Measurements from ENCODE around the gene PALLD.

PALLD gene

GRCh38 chr4:168841000-168841671, 344.3 kb downstream of the PALLD start:
- DNase-seq: no peak

GRCh38 chr4:168841672-168842019, 344.8 kb downstream of the PALLD start:
- DNase-seq: no peak

- DNase-seq: no peak
Measured at GRCh38 chr4:168842186-168842585, 345.3 kb downstream of the PALLD start.

GRCh38 chr4:168843635-168844034, 346.8 kb downstream of the PALLD start:
- no peak for DNase-seq

GRCh38 chr4:168844353-168845049, 347.6 kb downstream of the PALLD start:
- DNase-seq: no peak

- DNase-seq: no peak
Measured at GRCh38 chr4:168845897-168846296, 349.0 kb downstream of the PALLD start.

- DNase-seq: no peak
Measured at GRCh38 chr4:168846414-168846813, 349.6 kb downstream of the PALLD start.

GRCh38 chr4:168847771-168848502, 351.1 kb downstream of the PALLD start:
- no peak for DNase-seq

GRCh38 chr4:168849030-168849675, 352.3 kb downstream of the PALLD start:
- no peak for DNase-seq

- no peak for DNase-seq
Measured at GRCh38 chr4:168849997-168850396, 353.1 kb downstream of the PALLD start.

- DNase-seq: no peak
Measured at GRCh38 chr4:168852387-168852786, 355.5 kb downstream of the PALLD start.

- no peak for DNase-seq
Measured at GRCh38 chr4:168852933-168853713, 356.3 kb downstream of the PALLD start.

GRCh38 chr4:168853770-168854169, 356.9 kb downstream of the PALLD start:
- no peak for DNase-seq

- no peak for DNase-seq
Measured at GRCh38 chr4:168854350-168854921, 357.6 kb downstream of the PALLD start.

GRCh38 chr4:168856312-168856711, 359.5 kb downstream of the PALLD start:
- DNase-seq: no peak

GRCh38 chr4:168857009-168857408, 360.2 kb downstream of the PALLD start:
- no peak for DNase-seq

GRCh38 chr4:168857546-168858314, 360.9 kb downstream of the PALLD start:
- no peak for DNase-seq

- no peak for DNase-seq
Measured at GRCh38 chr4:168859100-168859499, 362.2 kb downstream of the PALLD start.

GRCh38 chr4:168859888-168860694, 363.2 kb downstream of the PALLD start:
- DNase-seq: no peak

- no peak for DNase-seq
Measured at GRCh38 chr4:168860827-168861226, 364.0 kb downstream of the PALLD start.

Measured in stimulated activated CD4-positive, alpha-beta T cell treated with anti-CD3 and anti-CD28 coated beads, Interleukin-12 subunit alpha, Interleukin-12 subunit beta, amount 100 ng/mL, for 4 hours (primary cell).